ENCODE measurements around the gene SERPIND1.

Gene SERPIND1

GRCh38 chr22:20746431-20747189, 27.3 kb upstream of the SERPIND1 start:
- Histone ChIP-seq H3K4me1 (ENCODE audit: control insufficient read depth, insufficient read depth, low read length) (no peaks in the 10 kb centered on the region), H3K36me3 (ENCODE audit: control insufficient read depth in 2 of 2, insufficient read depth in 1 of 2, low read length in 2 of 2) (peaks cover 0 to 89% of the 10 kb centered on the region in 2 experiments; a peak in 2 of 3 replicates), H3K27ac (ENCODE audit: extremely low read depth, low read depth, low read length) (no peak overlapping the region), H3K4me3 (ENCODE audit: low read depth, low read length) (no peak overlapping the region), H3K9me3 (ENCODE audit: control insufficient read depth, insufficient read depth, low read depth, low read length) (no peaks in the 10 kb centered on the region)
- TF ChIP-seq, protein P1, sequence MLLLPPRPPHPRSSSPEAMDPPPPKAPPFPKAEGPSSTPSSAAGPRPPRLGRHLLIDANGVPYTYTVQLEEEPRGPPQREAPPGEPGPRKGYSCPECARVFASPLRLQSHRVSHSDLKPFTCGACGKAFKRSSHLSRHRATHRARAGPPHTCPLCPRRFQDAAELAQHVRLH (tag by site-specific recombination; IDR thresholded peaks at IDR 0.05), result no peak
- TF ChIP-seq ZNF19 (tag by site-specific recombination; IDR thresholded peaks at IDR 0.05; ENCODE audit: low read depth), result no peak
- POLR2A ChIA-PET, result no interaction called here
- CTCF ChIA-PET, result interaction anchor here (0.6 to 2.0 kb wide), 4 partner anchors 16 to 182 kb away, joined by 3 to 5 read pairs (median 4); no protein-coding TSS in a partner anchor

- TF ChIP-seq ZNF529 (tag by site-specific recombination; IDR thresholded peaks at IDR 0.05; ENCODE audit: insufficient replicate concordance), result no peak
- no peak for TF ChIP-seq ZNF157 (tag by site-specific recombination; IDR thresholded peaks at IDR 0.05)
- no peak for TF ChIP-seq ZNF629 (tag by site-specific recombination; IDR thresholded peaks at IDR 0.05)
- no peak for TF ChIP-seq TCF7L2 (IDR thresholded peaks at IDR 0.05; ENCODE audit: borderline replicate concordance, low read depth, low read length)
- TF ChIP-seq ZNF747 (tag by site-specific recombination; IDR thresholded peaks at IDR 0.05), result no peak
- TF ChIP-seq ZNF514 (tag by site-specific recombination; IDR thresholded peaks at IDR 0.05), result no peak
- no peak for TF ChIP-seq ZNF211 (tag by site-specific recombination; IDR thresholded peaks at IDR 0.05; ENCODE audit: low read depth)
- no peak for TF ChIP-seq ZNF521 (tag by site-specific recombination; IDR thresholded peaks at IDR 0.05)
- no peak for TF ChIP-seq ZNF596 (tag by site-specific recombination; IDR thresholded peaks at IDR 0.05)
- no peak for TF ChIP-seq ZNF645 (tag by site-specific recombination; IDR thresholded peaks at IDR 0.05)
- peaks cover 0 to 89% of the 10 kb centered on the region in 2 experiments; a peak in 2 of 3 replicates for H3K36me3 ChIP-seq (ENCODE audit: control insufficient read depth in 2 of 2, insufficient read depth in 1 of 2, low read length in 2 of 2)
- H3K9me3 ChIP-seq (ENCODE audit: control insufficient read depth, insufficient read depth, low read depth, low read length), result no peaks in the 10 kb centered on the region
- H3K4me3 ChIP-seq (ENCODE audit: low read depth, low read length), result no peak overlapping the region
- no peaks in the 10 kb centered on the region for H3K4me1 ChIP-seq (ENCODE audit: control insufficient read depth, insufficient read depth, low read length)
- no peak overlapping the region for H3K27ac ChIP-seq (ENCODE audit: extremely low read depth, low read depth, low read length)
- ChIA-PET POLR2A (no interaction called here), CTCF (interaction anchor here (0.7 to 2.0 kb wide), 3 partner anchors 10 to 141 kb away, joined by 4 to 5 read pairs (median 4); no protein-coding TSS in a partner anchor)
Observed at GRCh38 chr22:20747223-20747622, 26.7 kb upstream of the SERPIND1 start.

- Histone ChIP-seq H3K4me1 (ENCODE audit: control insufficient read depth, insufficient read depth, low read length) (no peaks in the 10 kb centered on the region), H3K36me3 (ENCODE audit: control insufficient read depth in 2 of 2, insufficient read depth in 1 of 2, low read length in 2 of 2) (peaks cover 0 to 89% of the 10 kb centered on the region in 2 experiments; a peak in 2 of 3 replicates), H3K9me3 (ENCODE audit: control insufficient read depth, insufficient read depth, low read depth, low read length) (no peaks in the 10 kb centered on the region), H3K27ac (ENCODE audit: extremely low read depth, low read depth, low read length) (no peak overlapping the region), H3K4me3 (ENCODE audit: low read depth, low read length) (no peak overlapping the region)
- ChIA-PET POLR2A (no interaction called here), CTCF (interaction anchor here (0.6 to 1.7 kb wide), 5 partner anchors 8 to 183 kb away, joined by 3 to 8 read pairs (median 3); no protein-coding TSS in a partner anchor)
- TF ChIP-seq ZNF112 (tag by site-specific recombination; IDR thresholded peaks at IDR 0.05), result no peak
- no peak for TF ChIP-seq ZNF394 (tag by site-specific recombination; IDR thresholded peaks at IDR 0.05; ENCODE audit: borderline replicate concordance)
- TF ChIP-seq, protein P2, sequence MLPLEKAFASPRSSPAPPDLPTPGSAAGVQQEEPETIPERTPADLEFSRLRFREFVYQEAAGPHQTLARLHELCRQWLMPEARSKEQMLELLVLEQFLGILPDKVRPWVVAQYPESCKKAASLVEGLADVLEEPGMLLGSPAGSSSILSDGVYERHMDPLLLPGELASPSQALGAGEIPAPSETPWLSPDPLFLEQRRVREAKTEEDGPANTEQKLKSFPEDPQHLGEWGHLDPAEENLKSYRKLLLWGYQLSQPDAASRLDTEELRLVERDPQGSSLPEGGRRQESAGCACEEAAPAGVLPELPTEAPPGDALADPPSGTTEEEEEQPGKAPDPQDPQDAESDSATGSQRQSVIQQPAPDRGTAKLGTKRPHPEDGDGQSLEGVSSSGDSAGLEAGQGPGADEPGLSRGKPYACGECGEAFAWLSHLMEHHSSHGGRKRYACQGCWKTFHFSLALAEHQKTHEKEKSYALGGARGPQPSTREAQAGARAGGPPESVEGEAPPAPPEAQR (tag by site-specific recombination; IDR thresholded peaks at IDR 0.05), result no peak
- TF ChIP-seq SCRT2 (tag by site-specific recombination; IDR thresholded peaks at IDR 0.05), result no peak
- TF ChIP-seq ZBTB20 (tag by site-specific recombination; IDR thresholded peaks at IDR 0.05), result no peak
- no peak for TF ChIP-seq ZBTB26 (tag by site-specific recombination; optimal IDR thresholded peaks at IDR 0.05)
- TF ChIP-seq, protein P3, sequence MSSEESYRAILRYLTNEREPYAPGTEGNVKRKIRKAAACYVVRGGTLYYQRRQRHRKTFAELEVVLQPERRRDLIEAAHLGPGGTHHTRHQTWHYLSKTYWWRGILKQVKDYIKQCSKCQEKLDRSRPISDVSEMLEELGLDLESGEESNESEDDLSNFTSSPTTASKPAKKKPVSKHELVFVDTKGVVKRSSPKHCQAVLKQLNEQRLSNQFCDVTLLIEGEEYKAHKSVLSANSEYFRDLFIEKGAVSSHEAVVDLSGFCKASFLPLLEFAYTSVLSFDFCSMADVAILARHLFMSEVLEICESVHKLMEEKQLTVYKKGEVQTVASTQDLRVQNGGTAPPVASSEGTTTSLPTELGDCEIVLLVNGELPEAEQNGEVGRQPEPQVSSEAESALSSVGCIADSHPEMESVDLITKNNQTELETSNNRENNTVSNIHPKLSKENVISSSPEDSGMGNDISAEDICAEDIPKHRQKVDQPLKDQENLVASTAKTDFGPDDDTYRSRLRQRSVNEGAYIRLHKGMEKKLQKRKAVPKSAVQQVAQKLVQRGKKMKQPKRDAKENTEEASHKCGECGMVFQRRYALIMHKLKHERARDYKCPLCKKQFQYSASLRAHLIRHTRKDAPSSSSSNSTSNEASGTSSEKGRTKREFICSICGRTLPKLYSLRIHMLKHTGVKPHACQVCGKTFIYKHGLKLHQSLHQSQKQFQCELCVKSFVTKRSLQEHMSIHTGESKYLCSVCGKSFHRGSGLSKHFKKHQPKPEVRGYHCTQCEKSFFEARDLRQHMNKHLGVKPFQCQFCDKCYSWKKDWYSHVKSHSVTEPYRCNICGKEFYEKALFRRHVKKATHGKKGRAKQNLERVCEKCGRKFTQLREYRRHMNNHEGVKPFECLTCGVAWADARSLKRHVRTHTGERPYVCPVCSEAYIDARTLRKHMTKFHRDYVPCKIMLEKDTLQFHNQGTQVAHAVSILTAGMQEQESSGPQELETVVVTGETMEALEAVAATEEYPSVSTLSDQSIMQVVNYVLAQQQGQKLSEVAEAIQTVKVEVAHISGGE (tag by site-specific recombination; conservative IDR thresholded peaks at IDR 0.05; ENCODE audit: low read depth), result no peak
- TF ChIP-seq ZBTB21 (tag by site-specific recombination; IDR thresholded peaks at IDR 0.05), result no peak
- no peak for TF ChIP-seq YY2 (tag by site-specific recombination; IDR thresholded peaks at IDR 0.05)
- TF ChIP-seq ZNF433 (tag by site-specific recombination; IDR thresholded peaks at IDR 0.05; ENCODE audit: low read depth), result no peak
Observed at GRCh38 chr22:20748082-20748481, 25.8 kb upstream of the SERPIND1 start.

All from HEK293 (cell line).